ENCODE data around the gene PRPF40A.

PRPF40A gene

DNA sequence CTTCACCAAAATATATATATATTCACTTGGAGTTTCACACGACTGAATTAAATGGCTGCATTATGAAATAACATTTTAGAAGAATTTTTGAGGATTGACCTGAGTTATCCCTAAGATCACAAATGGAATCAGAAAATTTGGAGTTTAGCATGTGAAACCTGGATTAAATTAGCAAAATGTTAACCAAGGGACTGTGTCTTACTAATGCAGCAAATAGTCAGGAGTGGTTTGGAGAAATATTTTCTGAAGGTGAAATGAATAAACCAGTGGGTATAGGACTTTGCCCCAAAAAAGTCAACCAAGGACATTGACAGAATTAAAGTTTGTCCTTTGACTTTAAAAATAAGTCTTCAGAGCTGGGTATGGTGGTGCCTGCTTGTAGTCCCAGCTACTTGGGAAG lies 111.2 kb downstream of the PRPF40A start:
- TF ChIP-seq, protein P1, sequence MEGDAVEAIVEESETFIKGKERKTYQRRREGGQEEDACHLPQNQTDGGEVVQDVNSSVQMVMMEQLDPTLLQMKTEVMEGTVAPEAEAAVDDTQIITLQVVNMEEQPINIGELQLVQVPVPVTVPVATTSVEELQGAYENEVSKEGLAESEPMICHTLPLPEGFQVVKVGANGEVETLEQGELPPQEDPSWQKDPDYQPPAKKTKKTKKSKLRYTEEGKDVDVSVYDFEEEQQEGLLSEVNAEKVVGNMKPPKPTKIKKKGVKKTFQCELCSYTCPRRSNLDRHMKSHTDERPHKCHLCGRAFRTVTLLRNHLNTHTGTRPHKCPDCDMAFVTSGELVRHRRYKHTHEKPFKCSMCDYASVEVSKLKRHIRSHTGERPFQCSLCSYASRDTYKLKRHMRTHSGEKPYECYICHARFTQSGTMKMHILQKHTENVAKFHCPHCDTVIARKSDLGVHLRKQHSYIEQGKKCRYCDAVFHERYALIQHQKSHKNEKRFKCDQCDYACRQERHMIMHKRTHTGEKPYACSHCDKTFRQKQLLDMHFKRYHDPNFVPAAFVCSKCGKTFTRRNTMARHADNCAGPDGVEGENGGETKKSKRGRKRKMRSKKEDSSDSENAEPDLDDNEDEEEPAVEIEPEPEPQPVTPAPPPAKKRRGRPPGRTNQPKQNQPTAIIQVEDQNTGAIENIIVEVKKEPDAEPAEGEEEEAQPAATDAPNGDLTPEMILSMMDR (IDR thresholded peaks at IDR 0.05; ENCODE audit: poor library complexity, severe bottlenecking): no peak
- no peaks in the 10 kb centered on the region for H3K9me3 ChIP-seq (ENCODE audit: severe bottlenecking)
- H3K4me1 ChIP-seq (ENCODE audit: insufficient read depth, poor library complexity, severe bottlenecking): no peaks in the 10 kb centered on the region
- H3K36me3 ChIP-seq (ENCODE audit: low read depth): peaks cover 9% of the 10 kb centered on the region; the same call in 1 of the 2 replicates
- no peak overlapping the region for H3K4me3 ChIP-seq (ENCODE audit: severe bottlenecking)
- no peak overlapping the region for H3K27ac ChIP-seq (ENCODE audit: poor library complexity, severe bottlenecking)
- DNase-seq (ENCODE audit: low spot score) (no peak), ATAC-seq (ENCODE audit: low read depth) (no peak)
- no peaks in the 10 kb centered on the region for H3K27me3 ChIP-seq (ENCODE audit: insufficient read depth, poor library complexity, severe bottlenecking)

DNA sequence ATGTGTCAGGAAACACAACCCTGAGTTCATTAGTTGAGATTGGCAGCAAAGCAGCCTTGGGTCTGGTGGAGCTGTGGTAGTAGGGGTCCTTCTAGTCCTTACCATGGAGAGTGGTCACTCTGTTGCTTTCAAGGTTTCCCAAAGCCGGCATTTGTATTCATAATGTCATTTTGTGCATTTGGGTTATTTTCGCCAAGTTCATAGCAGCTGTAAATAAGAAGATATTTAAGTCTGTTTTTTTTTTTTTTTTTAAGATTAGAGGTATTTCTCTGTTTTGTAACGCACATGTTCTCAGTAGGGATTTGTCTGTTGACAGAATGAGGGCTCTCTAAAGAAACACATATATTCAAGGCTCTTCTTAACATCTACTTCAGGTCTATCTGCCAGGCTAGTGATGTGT lies 114.1 kb downstream of the PRPF40A start:
- DNase-seq (ENCODE audit: low spot score) (no peak), ATAC-seq (ENCODE audit: low read depth) (no peak)
- TF ChIP-seq, protein P1 (IDR thresholded peaks at IDR 0.05; ENCODE audit: poor library complexity, severe bottlenecking): no peak
- no peaks in the 10 kb centered on the region for H3K27me3 ChIP-seq (ENCODE audit: insufficient read depth, poor library complexity, severe bottlenecking)
- no peak overlapping the region for H3K27ac ChIP-seq (ENCODE audit: poor library complexity, severe bottlenecking)
- H3K4me1 ChIP-seq (ENCODE audit: insufficient read depth, poor library complexity, severe bottlenecking): no peaks in the 10 kb centered on the region
- H3K9me3 ChIP-seq (ENCODE audit: severe bottlenecking): no peaks in the 10 kb centered on the region
- H3K4me3 ChIP-seq (ENCODE audit: severe bottlenecking): no peak overlapping the region
- H3K36me3 ChIP-seq (ENCODE audit: low read depth): peaks cover 9% of the 10 kb centered on the region; the same call in 1 of the 2 replicates

DNA sequence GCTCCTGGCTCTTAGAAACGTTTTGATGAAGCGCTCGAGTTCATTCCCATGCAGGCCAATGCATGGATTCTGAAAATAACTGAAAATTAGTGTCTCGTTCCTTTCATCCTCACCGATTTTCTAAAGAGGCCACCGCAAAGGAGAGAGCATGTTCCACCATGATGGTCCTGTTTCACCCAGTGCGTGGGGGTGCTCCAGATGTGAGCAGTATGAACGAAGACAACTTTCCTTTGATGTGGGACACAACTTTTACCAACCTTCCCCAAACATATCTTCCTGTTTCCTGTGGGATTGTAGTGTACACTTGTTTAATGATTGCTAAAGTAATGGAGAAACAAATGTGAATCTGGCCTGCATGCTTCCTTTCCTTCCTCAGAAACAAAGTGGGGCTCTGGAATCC lies 114.5 kb downstream of the PRPF40A start:
- Histone ChIP-seq H3K27me3 (ENCODE audit: insufficient read depth, poor library complexity, severe bottlenecking) (no peaks in the 10 kb centered on the region), H3K27ac (ENCODE audit: poor library complexity, severe bottlenecking) (no peak overlapping the region), H3K9me3 (ENCODE audit: severe bottlenecking) (no peaks in the 10 kb centered on the region), H3K4me1 (ENCODE audit: insufficient read depth, poor library complexity, severe bottlenecking) (no peaks in the 10 kb centered on the region), H3K36me3 (ENCODE audit: low read depth) (peaks cover 9% of the 10 kb centered on the region; the same call in 1 of the 2 replicates), H3K4me3 (ENCODE audit: severe bottlenecking) (no peak overlapping the region)
- DNase-seq (ENCODE audit: low spot score) (no peak), ATAC-seq (ENCODE audit: low read depth) (no peak)
- TF ChIP-seq, protein P1 (IDR thresholded peaks at IDR 0.05; ENCODE audit: poor library complexity, severe bottlenecking): no peak
